MCF 10A (cell line): ENCODE data around the gene GZF1. TPM values are rescaled to one million over a fixed set of nuclear protein-coding genes. Genes with fewer than 3 reads are reported as not detected.

ENCODE experiments used
- BruUV-seq: library from RNA; stranded (reverse); fragments of 400-500 nt; replicated peaks from 2 replicates; lab custom pipeline; 2021; lab: Mats Ljungman, UMichigan
- CTCF ChIA-PET: fragments of 300-600 bp; sonication (Branson Sonifier 250); formaldehyde crosslinking; extraction: SDS; loops from one replicate; lab custom pipeline; 2021; ENCODE audit warnings: antibody characterized with exemption, inconsistent platforms; lab: Yijun Ruan, JAX
- POLR2A ChIA-PET: fragments of 300-600, 350-650 bp; sonication (Branson Sonifier 250); formaldehyde crosslinking; extraction: SDS; loops from one replicate; lab custom pipeline; 2020; ENCODE audit warnings: antibody characterized with exemption, inconsistent platforms; lab: Yijun Ruan, JAX
- DNase-seq: peaks from one replicate; pipeline ENCODE4 v3.0.0-alpha.2; 2018; ENCODE audit not compliant: unreplicated experiment
- H3K27ac Mint-ChIP-seq: one replicate; pipeline ENCODE4 v1.8.0; 2022; ENCODE audit warnings: mild to moderate bottlenecking, low read depth, mixed read lengths; ENCODE audit not compliant: unreplicated experiment
- H3K27me3 Mint-ChIP-seq: one replicate; pipeline ENCODE4 v1.8.0; 2022; ENCODE audit warnings: mixed read lengths; ENCODE audit not compliant: insufficient read depth, unreplicated experiment
- H3K36me3 Mint-ChIP-seq: one replicate; pipeline ENCODE4 v1.8.0; 2022; ENCODE audit warnings: mild to moderate bottlenecking, moderate library complexity, mixed read lengths; ENCODE audit not compliant: insufficient read depth, unreplicated experiment
- H3K4me1 Mint-ChIP-seq: one replicate; pipeline ENCODE4 v1.8.0; 2022; ENCODE audit warnings: mixed read lengths; ENCODE audit not compliant: insufficient read depth, unreplicated experiment
- H3K4me3 Mint-ChIP-seq: one replicate; pipeline ENCODE4 v1.8.0; 2022; ENCODE audit warnings: mild to moderate bottlenecking, moderate library complexity, mixed read lengths; ENCODE audit not compliant: unreplicated experiment
- H3K9me3 Mint-ChIP-seq: one replicate; pipeline ENCODE4 v1.8.0; 2022; ENCODE audit warnings: mixed read lengths; ENCODE audit not compliant: unreplicated experiment
- CTCF ChIP-seq: fragments of 200-600 bp; IDR thresholded peaks from one replicate; pipeline ENCODE4 v1.8.0; 2022; ENCODE audit warnings: antibody characterized with exemption, mild to moderate bottlenecking; ENCODE audit not compliant: unreplicated experiment
- intact Hi-C: fragments of 100-400 bp; cut with micrococcal nuclease; formaldehyde crosslinking; loops from 2 replicates; pipeline ENCODE4 v1.14.1; 2022
- total RNA-seq: library from RNA; stranded (reverse); gene quantifications from 2 replicates; pipeline ENCODE4 v1.2.3, GENCODE V29; 2022

Gene GZF1
- total RNA-seq, 1 experiment from 2014 or later, result 15.5 TPM

- POLR2A ChIA-PET, result interaction anchor here (0.6 to 2.8 kb wide), 13 partner anchors 8 to 287 kb away, joined by 3 to 17 read pairs (median 4); partner anchors contain the start of genes NAPB and NXT1
- no TSS peak for BruUV-seq
- CTCF ChIA-PET, result interaction anchor here (0.6 to 1.9 kb wide), 5 partner anchors 7 to 1002 kb away, joined by 3 to 9 read pairs (median 4); partner anchors contain the start of gene NAPB
- Mint-ChIP-seq H3K9me3 (no peaks in the 10 kb centered on the region), H3K27me3 (no peaks in the 10 kb centered on the region), H3K27ac (no peak overlapping the region), H3K4me3 (no peak overlapping the region), H3K36me3 (peaks cover under 1% of the 10 kb centered on the region), H3K4me1 (peaks cover 26% of the 10 kb centered on the region)
- no peak for TF ChIP-seq CTCF
- intact Hi-C loops, result no loop called here
- DNase-seq, result no peak
Observed at GRCh38 chr20:23410916-23411695, 49.1 kb downstream of the GZF1 start.

GRCh38 chr20:23412026-23412425 is 50.0 kb downstream of the GZF1 start:
- no peaks in the 10 kb centered on the region for H3K27me3 Mint-ChIP-seq
- no peak overlapping the region for H3K4me3 Mint-ChIP-seq
- H3K9me3 Mint-ChIP-seq, result no peaks in the 10 kb centered on the region
- H3K4me1 Mint-ChIP-seq, result peaks cover 28% of the 10 kb centered on the region
- TF ChIP-seq CTCF, result no peak
- ChIA-PET CTCF (interaction anchor here (0.6 to 1.9 kb wide), 2 partner anchors 9 to 122 kb away, joined by 3 to 8 read pairs; partner anchors contain the start of gene NAPB), POLR2A (interaction anchor here (0.6 to 2.8 kb wide), 7 partner anchors 8 to 286 kb away, joined by 3 to 13 read pairs (median 4); partner anchors contain the start of gene NXT1)
- intact Hi-C loops, result no loop called here
- H3K27ac Mint-ChIP-seq, result peak overlapping the region; percentile 1
- peak; percentile 17 for DNase-seq
- BruUV-seq, result no TSS peak
- H3K36me3 Mint-ChIP-seq, result no peaks in the 10 kb centered on the region

GRCh38 chr20:23413862-23414422 is 52.0 kb downstream of the GZF1 start:
- POLR2A ChIA-PET, result interaction anchor here (1.1 to 10.1 kb wide), 3 partner anchors 51 to 206 kb away, joined by 3 to 261 read pairs (median 5); partner anchors contain the start of genes GZF1 and NXT1
- no peaks in the 10 kb centered on the region for H3K27me3 Mint-ChIP-seq
- no peak overlapping the region for H3K27ac Mint-ChIP-seq
- H3K36me3 Mint-ChIP-seq, result no peaks in the 10 kb centered on the region
- DNase-seq, result no peak
- peaks cover 29% of the 10 kb centered on the region for H3K4me1 Mint-ChIP-seq
- H3K4me3 Mint-ChIP-seq, result no peak overlapping the region
- no peaks in the 10 kb centered on the region for H3K9me3 Mint-ChIP-seq
- CTCF ChIA-PET, result interaction anchor here (0.6 to 2.1 kb wide), 2 partner anchors 28 to 179 kb away, joined by 5 to 7 read pairs; no protein-coding TSS in a partner anchor
- TF ChIP-seq CTCF, result no peak
- BruUV-seq, result no TSS peak
- intact Hi-C loops, result no loop called here
